Measurements from ENCODE around the gene GDA.

DNA sequence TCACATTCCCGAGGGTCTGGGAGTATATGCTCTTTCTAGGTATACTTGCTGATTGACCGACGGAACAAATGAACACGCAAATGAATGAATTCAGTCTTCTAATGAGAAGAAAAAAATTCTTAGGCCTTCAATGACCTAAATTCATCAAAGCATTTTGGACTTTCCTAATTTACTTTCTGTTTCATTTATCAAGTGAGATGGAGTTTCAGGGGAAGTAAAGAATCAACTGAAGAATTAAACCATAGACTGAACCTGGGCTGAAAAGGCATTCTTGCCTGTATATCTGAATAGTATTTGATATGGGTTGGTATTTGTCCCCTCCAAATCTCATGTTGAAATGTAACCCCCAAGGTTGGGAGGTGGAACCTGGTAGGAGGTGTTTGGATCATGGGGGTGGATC is 151.6 kb downstream of the GDA start:
- TF ChIP-seq CTCF (IDR thresholded peaks at IDR 0.05) (no peak), REST (IDR thresholded peaks at IDR 0.05; ENCODE audit: insufficient read depth in 1 of 2, low read depth in 2 of 2, low read length in 1 of 2) (no peak)
